ENCODE data around the gene IL19.

The IL19 gene, protein sequence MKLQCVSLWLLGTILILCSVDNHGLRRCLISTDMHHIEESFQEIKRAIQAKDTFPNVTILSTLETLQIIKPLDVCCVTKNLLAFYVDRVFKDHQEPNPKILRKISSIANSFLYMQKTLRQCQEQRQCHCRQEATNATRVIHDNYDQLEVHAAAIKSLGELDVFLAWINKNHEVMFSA

DNA sequence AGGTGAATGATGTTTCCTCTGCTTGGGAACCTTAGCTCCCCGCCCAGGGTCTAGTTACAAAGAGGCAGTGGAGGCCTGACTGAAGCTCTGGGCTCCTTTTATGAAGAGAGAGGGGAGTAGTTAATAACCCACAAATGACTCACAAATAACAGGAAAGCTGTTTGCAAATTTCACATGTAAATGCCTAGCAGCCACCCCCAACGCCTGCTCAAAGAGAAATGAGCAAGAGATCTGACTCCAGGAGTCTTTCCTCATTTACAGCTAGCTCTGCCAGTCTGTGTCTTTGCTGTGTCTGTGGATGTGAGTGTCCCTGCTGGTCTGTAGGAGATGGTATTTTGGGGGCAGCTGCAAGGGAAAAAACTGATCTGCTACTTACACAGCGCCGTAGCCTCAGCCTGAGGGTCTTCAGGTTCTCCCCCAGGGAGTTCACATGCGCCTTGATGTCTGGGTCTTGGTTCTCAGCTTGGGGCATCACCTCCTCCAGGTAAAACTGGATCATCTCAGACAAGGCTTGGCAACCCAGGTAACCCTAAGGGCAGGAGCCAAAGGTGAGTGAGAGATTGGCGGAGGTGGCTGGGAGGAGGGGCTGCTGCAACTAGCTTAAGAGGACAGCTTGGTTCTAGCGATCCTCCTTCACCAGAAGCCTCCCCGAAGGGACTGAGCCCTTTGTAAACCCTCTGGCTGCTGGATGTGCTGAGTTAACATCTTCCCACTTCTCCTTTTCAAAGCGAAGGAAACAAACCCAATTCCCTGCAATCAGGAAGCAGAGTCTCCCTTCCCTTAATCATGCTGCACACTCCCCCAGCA lies at the start of gene IL19:
Gene IL19 (plus strand): TSS at position 243 of the 807 bp plus-strand sequence. CDS start 65,890 bp downstream, outside the sequence.
- DNase-seq (ENCODE audit: low spot score), result peak; percentile 22

DNA sequence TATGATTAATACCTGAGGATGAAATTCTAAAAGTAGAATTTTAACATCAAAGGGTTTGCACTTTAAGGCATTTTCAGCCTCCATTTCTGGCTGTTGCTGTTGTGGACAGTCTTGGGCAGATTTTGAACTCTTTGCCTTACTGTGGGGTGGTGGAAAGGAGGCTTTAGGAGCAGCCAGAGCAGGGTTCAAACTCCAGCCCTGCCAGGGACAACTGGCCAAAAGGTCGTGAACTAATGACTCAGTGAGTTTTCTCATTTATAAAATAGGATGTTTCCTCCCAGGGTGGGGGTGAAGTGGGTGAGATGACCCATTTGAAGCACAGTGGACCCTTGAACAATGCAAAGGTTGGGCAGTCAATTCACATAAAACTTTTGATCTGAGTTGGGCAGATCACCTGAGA lies 49.1 kb upstream of the IL19 start:
- no peak for DNase-seq (ENCODE audit: low spot score)

DNA sequence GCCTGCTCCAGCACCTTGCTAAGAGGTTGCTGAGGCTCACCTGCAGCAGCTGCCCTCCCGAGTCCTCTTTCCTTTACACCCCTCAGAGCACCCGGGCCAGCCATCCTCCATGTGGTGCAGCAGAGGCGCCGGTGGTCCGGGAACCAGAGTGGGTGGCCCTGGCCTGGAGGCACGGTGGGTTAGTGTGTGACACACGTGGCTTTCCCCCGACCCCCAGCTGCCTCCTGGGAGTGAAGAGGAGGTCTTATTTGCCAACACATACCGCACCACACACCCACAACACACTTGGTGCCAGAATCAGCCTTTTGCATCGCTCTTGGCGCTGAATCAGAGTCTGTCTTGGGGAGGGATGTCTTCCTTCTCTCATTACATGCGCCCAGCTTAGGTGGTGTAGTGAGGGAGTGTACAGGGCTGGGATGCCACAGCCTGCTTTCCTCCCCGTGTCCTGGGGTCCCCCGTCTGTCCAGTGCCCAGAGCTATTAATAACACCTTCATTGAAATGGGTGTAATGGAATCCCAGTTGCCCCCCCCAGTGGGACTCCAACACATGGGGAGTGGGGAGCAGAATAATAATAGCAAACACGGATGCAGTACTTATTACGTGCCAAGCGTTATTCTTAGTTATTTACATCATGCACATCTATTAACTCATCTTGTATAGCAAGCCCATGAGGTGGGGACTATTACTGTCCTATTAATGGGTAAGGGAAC lies 47.7 kb upstream of the IL19 start:
- DNase-seq (ENCODE audit: low spot score), result no peak

DNA sequence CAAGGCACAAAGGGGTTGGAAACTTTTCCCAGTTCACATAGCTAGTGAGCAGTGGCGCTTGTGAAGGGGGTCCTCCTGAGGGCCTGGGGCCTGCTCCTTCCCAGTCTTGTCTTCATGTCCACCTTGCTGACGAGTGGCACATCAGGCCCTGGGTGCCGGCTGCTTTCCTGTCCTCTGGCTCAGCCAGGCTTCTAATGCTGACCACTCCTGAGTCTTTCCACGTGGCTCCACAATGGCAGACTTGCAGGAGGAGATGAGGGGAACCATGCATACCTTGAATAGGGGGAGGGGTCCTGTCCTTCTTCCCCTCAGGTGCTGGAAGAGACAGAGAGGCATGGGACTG lies 47.1 kb upstream of the IL19 start:
- no peak for DNase-seq (ENCODE audit: low spot score)

DNA sequence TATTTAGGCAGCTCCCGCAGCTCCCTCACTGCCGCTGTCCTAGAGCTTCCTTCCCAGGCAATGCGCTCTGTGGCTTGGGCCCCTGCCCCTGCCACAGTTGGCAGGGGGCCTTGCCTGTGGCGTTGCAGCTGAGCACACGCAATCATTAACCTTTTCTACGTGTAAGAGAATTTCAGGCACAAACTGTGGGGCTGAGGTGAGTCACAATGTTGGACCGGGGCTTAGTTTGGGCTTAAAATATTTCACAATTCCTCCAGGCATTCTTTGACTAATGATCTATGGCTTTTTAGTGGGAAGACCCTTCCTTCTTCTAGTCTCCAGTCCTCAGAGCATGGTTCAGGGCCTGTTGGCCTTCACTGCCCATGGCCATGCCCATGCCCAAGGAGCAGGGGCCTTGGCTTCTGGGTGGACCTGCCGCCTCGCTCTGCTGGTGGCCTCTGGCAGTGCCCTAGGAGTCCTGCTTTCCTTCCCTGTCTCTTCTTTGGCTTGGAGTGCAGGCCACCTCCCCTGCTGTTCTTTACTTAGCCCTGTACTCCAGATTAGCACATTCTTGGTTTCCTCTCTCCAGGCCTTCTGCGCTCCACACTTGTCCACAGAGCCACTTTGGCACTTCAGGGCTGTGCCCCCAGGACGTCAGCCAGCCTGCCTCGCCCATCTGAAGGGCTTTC lies 46.6 kb upstream of the IL19 start:
- no peak for DNase-seq (ENCODE audit: low spot score)

DNA sequence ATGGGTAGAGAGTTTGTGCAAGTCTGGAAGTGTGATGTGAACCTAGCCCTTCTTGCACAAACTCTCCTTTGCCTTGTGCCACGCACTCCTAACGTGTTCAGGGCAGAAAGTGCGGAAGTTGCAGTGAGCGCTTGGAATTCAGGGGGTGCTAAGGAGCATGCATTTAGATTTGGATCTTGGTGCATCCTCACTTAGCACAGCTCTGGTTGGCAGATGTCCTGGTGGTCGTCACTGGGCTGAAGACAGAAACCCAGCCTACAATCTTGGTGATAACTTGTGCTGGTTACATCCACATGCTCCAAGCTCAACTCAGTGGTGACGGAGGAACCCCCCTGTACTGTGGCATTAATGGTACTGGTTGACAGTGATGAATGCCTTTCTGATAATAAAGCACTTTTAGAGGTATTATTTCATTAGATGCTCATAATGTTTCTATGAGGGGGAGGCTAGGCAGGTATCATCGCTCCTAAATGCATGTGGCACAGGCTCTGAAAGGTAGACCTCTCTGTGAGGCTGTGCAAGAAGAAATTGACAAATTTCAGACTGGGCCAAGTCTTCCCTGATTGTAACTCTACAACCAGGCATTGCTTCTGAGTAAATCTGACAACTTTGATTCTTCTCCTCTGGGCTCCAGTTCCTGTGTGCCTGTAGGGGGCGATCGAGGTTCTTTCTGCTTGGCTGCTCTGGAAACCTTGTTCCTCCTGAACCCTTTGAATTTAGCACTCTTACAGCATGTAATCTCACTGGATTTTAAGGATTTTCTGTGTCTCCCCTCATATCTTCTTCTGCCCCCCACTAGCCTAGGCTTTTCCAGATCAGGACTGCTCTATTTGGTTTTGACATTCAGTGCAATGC lies 45.2 kb upstream of the IL19 start:
- DNase-seq (ENCODE audit: low spot score), result no peak

DNA sequence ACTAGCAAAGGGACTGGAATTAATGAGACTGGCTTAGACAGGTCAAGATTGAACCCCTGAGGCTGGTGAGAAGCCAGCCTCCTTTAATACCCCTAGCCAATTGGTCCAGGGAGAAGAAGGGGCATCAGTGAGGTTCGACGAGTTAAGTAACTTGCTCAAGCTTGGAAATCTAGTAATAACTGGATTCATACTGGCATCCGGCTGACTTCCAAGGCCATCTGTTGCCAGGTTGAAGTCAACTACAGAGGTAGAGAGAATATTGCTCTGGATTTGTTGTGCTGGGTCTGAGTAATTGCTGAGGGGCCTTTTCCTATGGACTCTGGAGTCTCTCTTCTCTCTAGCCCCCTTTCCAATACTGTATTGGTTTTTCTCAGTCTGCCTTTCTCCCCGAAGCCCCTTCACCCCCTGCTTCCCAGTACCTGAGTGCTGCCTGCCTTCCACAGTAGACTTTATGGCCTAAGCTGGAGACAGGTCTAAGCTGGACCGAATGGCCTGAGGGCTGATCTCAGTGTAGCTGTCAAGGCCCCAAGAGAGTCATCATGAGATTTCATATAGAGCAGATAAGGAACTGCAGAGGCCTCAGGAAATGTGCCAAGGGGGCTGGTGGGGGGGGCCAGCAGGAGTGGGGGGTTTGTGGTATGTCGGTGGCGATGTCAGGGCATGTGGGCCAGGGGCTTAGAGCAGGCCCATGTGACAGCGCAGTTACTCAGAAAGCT lies 42.4 kb upstream of the IL19 start:
- no peak for DNase-seq (ENCODE audit: low spot score)

DNA sequence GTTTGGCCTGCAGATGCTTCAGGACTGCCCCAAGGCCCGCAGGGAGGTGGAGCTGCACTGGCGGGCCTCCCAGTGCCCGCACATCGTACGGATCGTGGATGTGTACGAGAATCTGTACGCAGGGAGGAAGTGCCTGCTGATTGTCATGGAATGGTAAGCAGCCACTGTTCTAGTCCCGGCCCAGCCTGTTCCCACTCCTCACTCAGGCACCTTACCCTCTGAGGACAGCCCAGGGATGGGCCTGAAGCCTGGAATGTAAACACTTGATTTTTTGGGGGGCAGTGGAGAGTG lies 41.9 kb upstream of the IL19 start:
- DNase-seq (ENCODE audit: low spot score), result no peak

DNA sequence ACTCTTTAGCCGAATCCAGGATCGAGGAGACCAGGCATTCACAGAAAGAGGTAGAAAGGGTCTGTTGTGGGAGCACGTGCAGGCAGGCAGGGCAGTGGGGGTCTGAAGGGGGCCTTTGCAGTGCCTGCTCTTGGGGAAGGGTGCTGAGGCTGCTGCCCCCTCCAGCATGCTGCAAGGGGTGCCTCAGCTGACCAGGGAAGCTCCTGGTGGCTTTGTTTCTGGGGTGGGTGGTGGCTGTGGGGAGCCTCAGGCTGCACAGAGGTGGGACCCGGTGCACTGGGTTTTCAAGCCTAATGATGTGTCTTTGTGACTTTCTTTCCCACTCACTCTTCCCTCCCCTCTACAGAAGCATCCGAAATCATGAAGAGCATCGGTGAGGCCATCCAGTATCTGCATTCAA lies 41.5 kb upstream of the IL19 start:
- DNase-seq (ENCODE audit: low spot score), result no peak

DNA sequence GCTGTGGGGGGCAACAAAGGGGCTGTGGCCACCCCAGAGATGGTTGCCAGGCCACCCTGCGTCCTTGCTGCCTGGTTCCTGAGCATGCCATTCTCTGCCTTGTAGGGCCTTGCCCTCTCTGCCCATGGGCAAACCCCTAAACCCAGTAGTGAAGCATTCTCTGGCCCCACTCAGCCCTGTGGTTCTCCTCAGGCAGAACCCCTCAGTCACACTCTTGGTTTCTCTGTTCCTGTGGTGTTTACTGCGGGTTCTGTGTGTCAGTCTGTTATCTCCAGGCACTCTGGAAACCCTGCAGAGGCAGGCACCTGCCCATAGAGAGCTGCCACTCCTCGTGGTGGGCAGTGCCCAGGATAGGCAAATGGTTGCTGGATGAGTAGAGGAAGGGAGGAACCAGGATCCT lies 41.1 kb upstream of the IL19 start:
- no peak for DNase-seq (ENCODE audit: low spot score)

DNA sequence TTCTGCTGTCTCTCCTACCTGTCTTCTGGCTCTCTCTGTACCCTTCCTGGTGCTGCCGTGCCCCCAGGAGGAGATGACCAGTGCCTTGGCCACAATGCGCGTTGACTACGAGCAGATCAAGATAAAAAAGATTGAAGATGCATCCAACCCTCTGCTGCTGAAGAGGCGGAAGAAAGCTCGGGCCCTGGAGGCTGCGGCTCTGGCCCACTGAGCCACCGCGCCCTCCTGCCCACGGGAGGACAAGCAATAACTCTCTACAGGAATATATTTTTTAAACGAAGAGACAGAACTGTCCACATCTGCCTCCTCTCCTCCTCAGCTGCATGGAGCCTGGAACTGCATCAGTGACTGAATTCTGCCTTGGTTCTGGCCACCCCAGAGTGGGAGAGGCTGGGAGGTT lies 38.1 kb upstream of the IL19 start:
- no peak for DNase-seq (ENCODE audit: low spot score)

DNA sequence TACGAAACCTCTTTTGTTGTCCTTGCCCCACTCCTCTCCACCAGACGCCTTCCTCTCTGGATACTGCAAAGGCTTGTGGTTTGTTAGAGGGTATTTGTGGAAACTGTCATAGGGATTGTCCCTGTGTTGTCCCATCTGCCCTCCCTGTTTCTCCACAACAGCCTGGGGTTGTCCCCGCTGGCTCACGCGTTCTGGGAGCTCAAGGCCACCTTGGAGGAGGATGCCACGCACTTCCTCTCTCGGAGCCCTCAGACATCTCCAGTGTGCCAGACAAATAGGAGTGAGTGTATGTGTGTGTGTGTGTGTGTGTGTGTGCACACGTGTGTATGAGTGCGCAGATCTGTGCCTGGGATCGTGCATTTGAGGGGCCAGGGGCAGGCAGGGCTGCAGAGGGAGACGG lies 37.6 kb upstream of the IL19 start:
- no peak for DNase-seq (ENCODE audit: low spot score)

DNA sequence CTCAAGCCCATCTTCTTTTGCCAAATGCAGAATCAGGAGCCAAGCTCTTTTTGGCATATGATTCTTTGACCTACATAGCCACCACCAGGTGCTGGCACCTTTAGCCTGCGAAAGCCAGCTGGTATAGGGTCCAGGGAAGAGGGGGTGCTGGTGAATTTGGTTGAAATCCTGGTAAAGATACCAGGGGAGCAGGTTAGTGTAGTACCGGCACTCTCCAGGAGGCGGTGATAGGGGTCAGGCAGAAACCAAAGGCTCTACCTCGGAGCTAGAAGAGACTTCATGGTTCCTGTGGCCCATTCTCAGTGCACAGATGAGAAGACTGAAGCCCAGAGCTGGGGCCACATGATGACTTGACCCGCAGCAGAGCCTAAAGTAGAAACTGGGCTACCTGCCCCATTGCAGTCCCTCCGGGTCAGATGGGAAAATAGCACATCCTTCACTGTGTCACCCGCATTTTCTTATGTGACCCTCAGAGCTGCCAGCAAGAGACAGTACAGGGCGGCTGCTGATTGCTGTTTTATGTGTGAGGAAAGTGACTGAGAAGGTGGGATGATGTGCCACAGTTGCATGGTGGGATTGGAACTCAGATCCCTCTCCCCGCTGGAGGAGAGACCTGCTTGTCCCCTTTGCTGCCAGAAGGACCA lies 36.0 kb upstream of the IL19 start:
- DNase-seq (ENCODE audit: low spot score), result no peak

DNA sequence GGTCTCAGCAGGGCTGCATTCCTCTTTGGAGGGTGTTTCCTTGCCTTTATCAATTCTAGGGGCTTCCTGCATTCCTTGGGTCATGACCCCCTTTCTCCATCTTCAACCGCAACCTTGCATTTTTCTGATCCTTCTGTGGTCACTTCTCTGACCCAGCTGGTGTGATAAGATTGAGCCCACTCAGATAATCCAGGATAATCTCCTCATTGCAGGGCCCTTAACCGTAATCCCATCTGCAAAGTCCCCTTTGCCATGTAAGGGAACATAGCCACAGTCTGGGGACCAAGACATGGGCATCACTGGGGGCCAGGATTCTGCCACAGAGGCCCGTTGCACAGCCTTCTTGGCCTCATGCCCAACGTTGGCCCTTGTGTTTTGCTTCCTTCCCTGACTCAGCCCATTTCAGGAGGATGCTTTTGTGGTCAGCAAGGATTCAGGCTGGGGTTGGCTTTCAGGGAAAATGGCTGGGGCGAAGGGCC lies 35.0 kb upstream of the IL19 start:
- DNase-seq (ENCODE audit: low spot score), result no peak

DNA sequence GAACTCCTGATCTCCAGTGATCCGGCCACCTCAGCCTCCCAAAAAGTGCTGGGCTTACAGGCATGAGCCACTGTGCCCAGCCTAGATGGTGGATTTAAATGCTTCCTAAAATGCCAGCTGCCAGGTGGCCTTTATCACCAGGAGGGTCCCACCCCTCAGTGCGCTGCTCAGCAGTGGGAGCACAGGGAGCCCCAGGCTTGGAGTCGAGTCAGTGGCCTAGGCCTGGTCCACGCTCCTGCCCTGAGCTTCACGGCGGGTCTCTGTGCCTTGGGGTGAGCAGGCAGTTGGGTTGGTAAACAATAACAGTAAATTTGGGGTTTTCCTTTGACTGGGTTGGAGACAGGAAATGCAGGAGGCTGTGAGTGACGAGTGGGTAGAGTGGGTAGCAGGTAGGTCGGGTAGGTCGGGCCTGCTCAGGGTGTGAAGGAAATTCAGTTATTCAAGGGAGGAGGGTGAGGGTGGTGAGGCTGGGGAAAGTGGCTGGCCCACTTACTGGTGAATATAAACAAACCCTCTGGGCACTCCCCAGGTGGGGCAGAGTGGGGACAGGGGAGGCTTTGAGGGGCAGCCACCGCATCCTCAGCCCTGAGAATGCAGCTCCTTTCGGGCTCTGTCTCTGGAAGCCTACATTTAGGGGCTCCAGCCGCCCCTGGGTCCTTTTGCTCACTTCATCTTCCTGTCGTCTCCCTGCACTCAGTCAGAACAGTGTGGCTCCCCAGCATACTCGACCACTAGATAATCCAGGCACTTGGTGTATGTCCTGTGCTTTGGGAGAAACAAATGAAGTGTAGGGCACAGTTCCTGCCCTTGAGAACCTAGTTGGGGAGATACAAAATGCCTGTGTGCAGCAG lies 33.5 kb upstream of the IL19 start:
- no peak for DNase-seq (ENCODE audit: low spot score)

DNA sequence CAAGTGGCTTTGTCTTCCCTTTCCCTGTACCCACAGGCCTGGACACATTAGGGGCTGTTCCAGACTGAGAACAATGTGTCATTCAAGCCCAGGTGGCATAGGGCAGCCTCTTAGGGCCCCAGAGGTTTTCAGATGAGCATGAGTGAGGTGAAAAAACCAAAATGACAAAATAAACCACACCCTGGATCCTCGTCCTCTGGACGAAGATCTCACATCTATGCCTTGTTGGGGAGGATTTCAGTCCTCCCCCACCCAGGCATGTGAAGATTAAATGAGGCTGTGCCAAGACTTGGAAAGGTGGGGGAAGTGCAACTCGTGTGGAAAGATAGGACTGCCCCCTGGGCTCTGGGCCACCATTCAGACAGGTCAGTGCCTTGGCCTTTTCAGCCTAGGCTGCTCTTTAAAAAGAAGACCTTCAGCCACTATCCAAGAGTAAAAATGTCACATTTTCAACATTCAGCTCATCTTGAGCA lies 32.8 kb upstream of the IL19 start:
- DNase-seq (ENCODE audit: low spot score), result no peak

DNA sequence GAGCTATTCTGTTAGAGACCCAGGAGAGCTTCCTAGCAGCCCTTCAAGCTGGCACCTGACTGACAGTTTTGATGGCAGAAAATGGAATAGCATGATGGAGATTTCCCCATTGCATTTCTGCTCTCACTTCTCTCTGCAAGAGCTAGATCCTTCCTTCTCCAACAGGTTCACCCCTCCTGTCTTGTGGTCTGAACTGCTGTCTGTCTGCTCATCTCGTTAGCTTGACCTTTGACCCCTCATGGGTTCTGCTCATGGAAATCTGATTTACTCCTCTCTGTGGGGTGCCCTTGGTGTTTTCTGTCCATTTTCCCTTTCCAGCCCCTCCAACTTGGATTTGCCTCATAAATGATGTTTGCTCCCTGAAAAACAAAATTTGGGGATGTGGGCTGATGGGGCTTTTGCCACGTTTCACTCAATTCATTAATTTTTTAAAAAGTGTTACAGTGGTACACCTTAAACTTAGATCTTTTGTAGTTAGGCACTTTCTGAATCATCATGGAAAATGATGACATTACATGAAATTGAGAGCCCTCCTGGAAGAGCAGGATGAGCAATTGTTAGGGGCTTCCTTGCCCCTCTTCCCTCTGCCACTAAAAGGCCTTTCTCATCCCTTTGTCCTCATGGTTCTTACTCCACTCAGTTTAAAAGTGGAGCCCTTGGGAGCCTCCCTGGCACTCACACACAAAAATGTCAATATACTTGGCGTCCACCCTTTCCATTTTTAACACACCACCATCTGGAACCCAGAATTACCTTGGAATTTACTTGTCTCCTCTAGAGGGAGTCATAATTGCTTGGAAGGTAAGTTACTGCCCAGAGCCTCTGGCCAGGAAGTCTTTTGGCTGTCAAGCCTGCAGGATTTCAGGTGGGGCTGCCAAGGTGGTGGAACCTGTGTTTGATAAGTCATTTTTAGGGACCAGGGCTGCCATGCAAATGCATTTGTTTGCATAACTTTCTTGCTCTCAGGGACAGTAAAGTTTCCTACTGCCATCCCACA lies 31.9 kb upstream of the IL19 start:
- no peak for DNase-seq (ENCODE audit: low spot score)

DNA sequence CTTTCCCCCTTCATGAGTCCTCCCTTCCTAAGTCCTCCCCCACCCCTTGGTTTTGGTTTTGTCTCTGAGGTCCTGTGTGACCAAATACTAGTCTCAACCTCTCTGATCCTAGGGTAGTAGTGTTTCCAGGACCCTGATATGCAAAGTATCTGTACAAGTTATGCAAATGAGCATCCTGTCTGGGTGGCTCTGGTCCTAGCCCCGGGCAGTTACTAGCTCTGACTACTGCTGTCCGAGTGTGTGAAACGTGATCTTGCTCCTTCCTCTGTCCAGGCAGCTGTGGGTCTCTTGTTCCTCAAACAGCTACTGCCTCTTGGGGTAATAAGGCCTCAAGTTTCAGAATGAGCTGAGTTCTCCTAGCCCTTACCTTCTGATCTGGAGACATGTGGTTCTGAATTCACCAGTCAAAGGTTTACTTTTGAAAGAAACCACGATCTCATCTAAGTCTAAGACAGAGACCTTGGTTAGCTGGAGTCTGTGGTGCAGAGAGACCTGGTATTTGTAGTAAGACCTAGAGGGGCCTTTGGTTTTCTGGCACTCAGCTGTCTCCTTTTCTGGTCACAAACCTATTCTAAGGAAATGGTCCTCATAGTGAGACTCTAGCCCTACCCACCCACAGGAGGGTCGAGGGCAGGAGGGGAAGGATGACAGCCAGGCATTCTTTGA lies 31.0 kb upstream of the IL19 start:
- DNase-seq (ENCODE audit: low spot score), result no peak
